ENCODE data around the gene SEMA5A.

SEMA5A gene

DNA sequence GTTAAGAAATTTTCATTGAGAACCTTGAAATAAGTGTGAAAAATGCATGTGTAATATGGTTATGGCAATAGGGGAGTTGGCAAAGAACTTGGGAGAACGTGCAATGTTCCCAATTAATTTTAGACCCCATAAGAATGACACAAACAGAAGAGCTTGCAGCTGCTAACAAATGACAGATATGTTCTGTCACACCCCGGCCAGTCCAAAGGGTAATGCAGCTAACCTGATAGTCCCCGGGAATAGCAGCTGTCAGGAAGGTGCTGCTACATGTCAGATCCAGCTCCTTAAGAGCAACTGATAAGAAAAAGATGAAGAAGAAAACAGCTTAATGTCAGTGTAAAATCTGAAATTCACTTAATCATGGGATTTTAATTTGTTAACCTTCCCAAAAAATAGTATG is 30.4 kb downstream of the SEMA5A start:
- H3K27ac ChIP-seq (ENCODE audit: low read depth, low read length) = no peak overlapping the region
- H2BK15ac ChIP-seq (replicated peaks; ENCODE audit: low read depth) = no peak overlapping the region
- H2BK5ac ChIP-seq (ENCODE audit: low read length) = no peak overlapping the region
- no peaks in the 10 kb centered on the region for H3K36me3 ChIP-seq (ENCODE audit: control insufficient read depth, insufficient read depth, low read length)
- no peaks in the 10 kb centered on the region for H3K27me3 ChIP-seq (ENCODE audit: insufficient read depth, low read length, poor library complexity)
- H2BK120ac ChIP-seq (ENCODE audit: low read depth, low read length) = no peak overlapping the region
- no peak overlapping the region for H3K9ac ChIP-seq (ENCODE audit: low read length)
- no peak overlapping the region for H3K4me3 ChIP-seq (ENCODE audit: low read length)
- no peak overlapping the region for H3K4ac ChIP-seq (ENCODE audit: low read depth, low read length)
- H3K79me2 ChIP-seq (ENCODE audit: control insufficient read depth, insufficient read depth, low read length) = peaks cover 3% of the 10 kb centered on the region
- no peak for DNase-seq
- H2AK5ac ChIP-seq (ENCODE audit: low read length) = no peak overlapping the region
- no peak overlapping the region for H3K56ac ChIP-seq (ENCODE audit: low read length)
- H3K4me1 ChIP-seq (ENCODE audit: control insufficient read depth, low read depth, low read length) = peaks cover 3% of the 10 kb centered on the region
- no CpG with 5 or more reads among the region's 3 CpGs for WGBS (ENCODE audit: extremely low coverage, insufficient coverage, low lambda C conversion rate)
- H3K79me1 ChIP-seq (ENCODE audit: low read length) = peaks cover 14% of the 10 kb centered on the region
- H3K23ac ChIP-seq (ENCODE audit: low read length) = no peak overlapping the region
- no peak overlapping the region for H3K4me2 ChIP-seq (ENCODE audit: low read length)
- no peak overlapping the region for H3K18ac ChIP-seq (ENCODE audit: low read length)
- no peak overlapping the region for H4K5ac ChIP-seq (ENCODE audit: low read length)
- H4K8ac ChIP-seq (ENCODE audit: low read depth, low read length) = no peak overlapping the region

DNA sequence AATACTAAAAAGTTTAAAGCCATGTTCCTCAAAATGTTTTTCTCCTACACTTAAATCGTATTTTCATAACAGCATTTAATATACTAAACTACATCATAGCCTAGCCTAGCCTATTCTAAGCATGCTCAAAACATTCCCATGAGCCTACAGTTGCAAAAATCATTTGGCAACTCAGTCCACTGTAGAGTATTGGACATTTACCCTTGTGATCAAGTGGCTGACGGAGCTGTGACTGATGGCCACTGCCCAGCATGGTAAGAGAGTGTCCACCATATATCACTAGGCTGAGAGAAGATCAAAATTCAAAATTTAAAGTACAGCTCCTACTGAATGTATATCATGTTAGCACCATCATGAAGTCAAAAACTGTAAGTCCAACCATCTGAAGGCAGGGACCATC is 30.9 kb downstream of the SEMA5A start:
- no peak overlapping the region for H3K9ac ChIP-seq (ENCODE audit: low read length)
- H3K4ac ChIP-seq (ENCODE audit: low read depth, low read length) = no peak overlapping the region
- peaks cover 2% of the 10 kb centered on the region for H3K4me1 ChIP-seq (ENCODE audit: control insufficient read depth, low read depth, low read length)
- no peak overlapping the region for H2AK5ac ChIP-seq (ENCODE audit: low read length)
- H2BK120ac ChIP-seq (ENCODE audit: low read depth, low read length) = no peak overlapping the region
- WGBS (ENCODE audit: extremely low coverage, insufficient coverage, low lambda C conversion rate) = 100% methylated on average over 1 of the region's 2 CpGs
- H4K5ac ChIP-seq (ENCODE audit: low read length) = no peak overlapping the region
- H3K36me3 ChIP-seq (ENCODE audit: control insufficient read depth, insufficient read depth, low read length) = no peaks in the 10 kb centered on the region
- peaks cover 3% of the 10 kb centered on the region for H3K79me2 ChIP-seq (ENCODE audit: control insufficient read depth, insufficient read depth, low read length)
- H3K79me1 ChIP-seq (ENCODE audit: low read length) = peaks cover 10% of the 10 kb centered on the region
- no peak overlapping the region for H3K4me2 ChIP-seq (ENCODE audit: low read length)
- H3K4me3 ChIP-seq (ENCODE audit: low read length) = no peak overlapping the region
- no peak overlapping the region for H4K8ac ChIP-seq (ENCODE audit: low read depth, low read length)
- no peak overlapping the region for H2BK5ac ChIP-seq (ENCODE audit: low read length)
- no peak overlapping the region for H3K27ac ChIP-seq (ENCODE audit: low read depth, low read length)
- no peaks in the 10 kb centered on the region for H3K27me3 ChIP-seq (ENCODE audit: insufficient read depth, low read length, poor library complexity)
- H3K18ac ChIP-seq (ENCODE audit: low read length) = no peak overlapping the region
- no peak overlapping the region for H3K23ac ChIP-seq (ENCODE audit: low read length)
- no peak overlapping the region for H2BK15ac ChIP-seq (replicated peaks; ENCODE audit: low read depth)
- DNase-seq = no peak
- H3K56ac ChIP-seq (ENCODE audit: low read length) = no peak overlapping the region

DNA sequence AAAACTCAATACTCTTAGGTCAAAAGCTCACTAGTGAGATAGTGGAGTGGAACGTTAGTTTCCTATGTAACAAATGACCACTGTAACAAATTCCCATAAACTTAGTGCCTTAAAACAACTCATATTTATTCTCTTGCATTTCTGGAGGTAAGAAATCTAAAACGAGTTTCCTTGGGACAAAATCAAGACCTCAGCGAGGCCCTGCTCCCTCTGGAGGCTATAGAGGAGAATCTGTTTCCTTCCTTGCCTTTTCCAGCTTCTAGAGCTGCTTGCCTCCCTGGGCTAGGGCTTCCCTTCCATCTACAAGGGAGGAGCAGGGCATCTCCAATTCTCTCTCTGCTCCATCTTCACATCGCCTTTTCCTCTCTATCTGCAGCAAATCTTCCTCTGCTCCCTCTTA is 32.0 kb downstream of the SEMA5A start:
- peaks cover 3% of the 10 kb centered on the region for H3K79me2 ChIP-seq (ENCODE audit: control insufficient read depth, insufficient read depth, low read length)
- H3K27ac ChIP-seq (ENCODE audit: low read depth, low read length) = no peak overlapping the region
- H4K5ac ChIP-seq (ENCODE audit: low read length) = no peak overlapping the region
- H3K56ac ChIP-seq (ENCODE audit: low read length) = no peak overlapping the region
- H2BK120ac ChIP-seq (ENCODE audit: low read depth, low read length) = no peak overlapping the region
- H3K36me3 ChIP-seq (ENCODE audit: control insufficient read depth, insufficient read depth, low read length) = no peaks in the 10 kb centered on the region
- H3K4me2 ChIP-seq (ENCODE audit: low read length) = no peak overlapping the region
- no peak overlapping the region for H2AK5ac ChIP-seq (ENCODE audit: low read length)
- peaks cover 2% of the 10 kb centered on the region for H3K4me1 ChIP-seq (ENCODE audit: control insufficient read depth, low read depth, low read length)
- H3K4ac ChIP-seq (ENCODE audit: low read depth, low read length) = no peak overlapping the region
- peaks cover 9% of the 10 kb centered on the region for H3K79me1 ChIP-seq (ENCODE audit: low read length)
- H4K8ac ChIP-seq (ENCODE audit: low read depth, low read length) = no peak overlapping the region
- H3K18ac ChIP-seq (ENCODE audit: low read length) = no peak overlapping the region
- H2BK5ac ChIP-seq (ENCODE audit: low read length) = no peak overlapping the region
- no CpG with 5 or more reads among the region's 4 CpGs for WGBS (ENCODE audit: extremely low coverage, insufficient coverage, low lambda C conversion rate)
- H2BK15ac ChIP-seq (replicated peaks; ENCODE audit: low read depth) = no peak overlapping the region
- H3K4me3 ChIP-seq (ENCODE audit: low read length) = no peak overlapping the region
- H3K27me3 ChIP-seq (ENCODE audit: insufficient read depth, low read length, poor library complexity) = no peaks in the 10 kb centered on the region
- no peak overlapping the region for H3K23ac ChIP-seq (ENCODE audit: low read length)
- H3K9ac ChIP-seq (ENCODE audit: low read length) = no peak overlapping the region
- peak; percentile 68 for DNase-seq

DNA sequence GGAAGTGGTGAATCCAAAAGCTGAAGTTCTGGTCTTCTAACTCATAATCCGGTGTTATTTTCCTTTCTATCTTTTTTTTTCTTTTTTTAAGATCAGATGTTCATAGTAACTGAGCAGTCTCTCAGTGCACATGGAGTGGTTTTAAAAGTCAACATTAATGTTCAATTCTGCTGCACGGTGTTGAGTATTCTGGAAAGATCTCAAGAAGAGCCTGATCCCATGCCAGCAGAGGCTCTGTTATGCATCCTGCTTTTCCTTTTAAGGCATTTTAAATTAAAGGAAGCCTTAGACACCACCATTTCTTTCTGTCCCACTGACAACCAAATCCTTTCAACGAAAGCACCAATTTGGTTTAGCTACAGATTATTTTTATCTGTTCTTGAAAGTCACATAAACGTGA is 33.4 kb downstream of the SEMA5A start:
- H4K5ac ChIP-seq (ENCODE audit: low read length) = no peak overlapping the region
- no peak overlapping the region for H3K4me3 ChIP-seq (ENCODE audit: low read length)
- H3K56ac ChIP-seq (ENCODE audit: low read length) = no peak overlapping the region
- H3K79me1 ChIP-seq (ENCODE audit: low read length) = peaks cover 9% of the 10 kb centered on the region
- no peak overlapping the region for H2AK5ac ChIP-seq (ENCODE audit: low read length)
- H2BK120ac ChIP-seq (ENCODE audit: low read depth, low read length) = no peak overlapping the region
- no CpG with 5 or more reads among the region's 4 CpGs for WGBS (ENCODE audit: extremely low coverage, insufficient coverage, low lambda C conversion rate)
- H4K8ac ChIP-seq (ENCODE audit: low read depth, low read length) = no peak overlapping the region
- no peak overlapping the region for H2BK5ac ChIP-seq (ENCODE audit: low read length)
- no peak overlapping the region for H3K9ac ChIP-seq (ENCODE audit: low read length)
- H3K79me2 ChIP-seq (ENCODE audit: control insufficient read depth, insufficient read depth, low read length) = peaks cover 3% of the 10 kb centered on the region
- no peak overlapping the region for H3K4ac ChIP-seq (ENCODE audit: low read depth, low read length)
- no peaks in the 10 kb centered on the region for H3K27me3 ChIP-seq (ENCODE audit: insufficient read depth, low read length, poor library complexity)
- H3K4me1 ChIP-seq (ENCODE audit: control insufficient read depth, low read depth, low read length) = no peaks in the 10 kb centered on the region
- no peak overlapping the region for H3K4me2 ChIP-seq (ENCODE audit: low read length)
- no peak overlapping the region for H3K23ac ChIP-seq (ENCODE audit: low read length)
- H3K18ac ChIP-seq (ENCODE audit: low read length) = no peak overlapping the region
- peaks cover 2% of the 10 kb centered on the region for H3K36me3 ChIP-seq (ENCODE audit: control insufficient read depth, insufficient read depth, low read length)
- no peak overlapping the region for H2BK15ac ChIP-seq (replicated peaks; ENCODE audit: low read depth)
- DNase-seq = no peak
- H3K27ac ChIP-seq (ENCODE audit: low read depth, low read length) = no peak overlapping the region

DNA sequence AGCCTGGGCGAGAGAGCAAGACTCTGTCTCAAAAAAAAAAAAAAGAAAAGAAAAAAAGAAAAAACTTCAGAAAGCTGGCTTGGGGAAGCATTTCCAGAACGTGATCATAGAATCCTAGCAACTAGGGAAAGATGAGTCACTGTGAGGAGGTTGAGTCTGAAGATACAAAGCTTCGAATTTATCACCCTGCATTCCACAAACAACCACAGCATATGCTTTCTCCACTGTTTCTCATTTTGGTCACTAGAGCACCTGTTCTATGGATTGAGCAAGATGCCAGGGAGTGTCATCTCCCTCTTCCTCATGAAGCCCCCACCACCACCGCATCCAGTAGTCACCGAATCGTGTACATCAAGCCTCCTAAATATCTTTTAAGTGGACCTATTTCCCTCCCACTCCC is 37.9 kb downstream of the SEMA5A start:
- Histone ChIP-seq H3K4me3 (ENCODE audit: low read length) (no peak overlapping the region), H3K36me3 (ENCODE audit: control insufficient read depth, insufficient read depth, low read length) (peaks cover 2% of the 10 kb centered on the region), H2BK15ac (replicated peaks; ENCODE audit: low read depth) (no peak overlapping the region), H2BK5ac (ENCODE audit: low read length) (no peak overlapping the region), H4K5ac (ENCODE audit: low read length) (no peak overlapping the region), H3K9ac (ENCODE audit: low read length) (no peak overlapping the region), H3K56ac (ENCODE audit: low read length) (no peak overlapping the region), H3K79me2 (ENCODE audit: control insufficient read depth, insufficient read depth, low read length) (no peaks in the 10 kb centered on the region), H3K4ac (ENCODE audit: low read depth, low read length) (no peak overlapping the region), H3K23ac (ENCODE audit: low read length) (no peak overlapping the region), H3K27me3 (ENCODE audit: insufficient read depth, low read length, poor library complexity) (no peaks in the 10 kb centered on the region), H3K4me2 (ENCODE audit: low read length) (no peak overlapping the region), H2AK5ac (ENCODE audit: low read length) (no peak overlapping the region), H3K18ac (ENCODE audit: low read length) (no peak overlapping the region), H2BK120ac (ENCODE audit: low read depth, low read length) (no peak overlapping the region), H3K4me1 (ENCODE audit: control insufficient read depth, low read depth, low read length) (no peaks in the 10 kb centered on the region), H3K79me1 (ENCODE audit: low read length) (no peaks in the 10 kb centered on the region), H3K27ac (ENCODE audit: low read depth, low read length) (no peak overlapping the region), H4K8ac (ENCODE audit: low read depth, low read length) (no peak overlapping the region)
- no peak for DNase-seq
- WGBS (ENCODE audit: extremely low coverage, insufficient coverage, low lambda C conversion rate) = no CpG with 5 or more reads among the region's 6 CpGs

DNA sequence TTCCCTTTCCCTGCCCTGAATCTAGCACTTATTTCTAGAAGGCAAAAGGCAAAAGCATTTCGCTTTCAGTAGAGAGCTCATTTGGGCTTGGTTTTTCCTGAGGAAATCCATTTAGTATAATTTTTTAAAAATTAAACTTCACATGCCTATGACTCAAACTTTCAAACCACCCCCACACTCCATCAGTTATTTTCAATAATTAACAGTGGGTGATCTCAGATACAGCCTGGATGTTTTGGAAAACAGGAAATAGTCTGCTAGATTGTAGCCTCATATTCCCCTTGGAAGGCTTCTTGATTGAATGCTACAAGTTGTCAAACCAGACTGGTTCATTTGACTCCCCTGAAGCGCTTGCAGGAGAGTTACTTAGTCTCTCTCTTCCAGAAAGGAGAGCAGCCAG is 40.6 kb downstream of the SEMA5A start:
- Histone ChIP-seq H2BK15ac (replicated peaks; ENCODE audit: low read depth) (no peak overlapping the region), H3K79me2 (ENCODE audit: control insufficient read depth, insufficient read depth, low read length) (no peaks in the 10 kb centered on the region), H4K8ac (ENCODE audit: low read depth, low read length) (no peak overlapping the region), H3K9ac (ENCODE audit: low read length) (no peak overlapping the region), H3K79me1 (ENCODE audit: low read length) (no peaks in the 10 kb centered on the region), H3K4me2 (ENCODE audit: low read length) (no peak overlapping the region), H2BK120ac (ENCODE audit: low read depth, low read length) (no peak overlapping the region), H3K4me1 (ENCODE audit: control insufficient read depth, low read depth, low read length) (no peaks in the 10 kb centered on the region), H3K23ac (ENCODE audit: low read length) (no peak overlapping the region), H3K56ac (ENCODE audit: low read length) (no peak overlapping the region), H3K27me3 (ENCODE audit: insufficient read depth, low read length, poor library complexity) (no peaks in the 10 kb centered on the region), H4K5ac (ENCODE audit: low read length) (no peak overlapping the region), H3K4me3 (ENCODE audit: low read length) (no peak overlapping the region), H3K4ac (ENCODE audit: low read depth, low read length) (no peak overlapping the region), H3K36me3 (ENCODE audit: control insufficient read depth, insufficient read depth, low read length) (peaks cover 2% of the 10 kb centered on the region), H2AK5ac (ENCODE audit: low read length) (no peak overlapping the region), H2BK5ac (ENCODE audit: low read length) (no peak overlapping the region), H3K27ac (ENCODE audit: low read depth, low read length) (no peak overlapping the region), H3K18ac (ENCODE audit: low read length) (no peak overlapping the region)
- no peak for DNase-seq
- no CpG with 5 or more reads among the region's 2 CpGs for WGBS (ENCODE audit: extremely low coverage, insufficient coverage, low lambda C conversion rate)
